HL-60 (cell line): ENCODE results near the gene DNASE1L1.

Source experiments
- DNase-seq, 2 experiments: peaks; one replicate each; pipeline ENCODE4 v3.0.0-alpha.2; 2010 to 2020; ENCODE audit warnings: low read depth in 1 of 2, low spot score in 1 of 2
- H3K27ac ChIP-seq: fragments of 250-450 bp; sonication (Bioruptor Pico); replicated peaks from 2 replicates; pipeline ENCODE4 v1.5.1; 2020; ENCODE audit warnings: mild to moderate bottlenecking, moderate library complexity
- H3K27me3 ChIP-seq: fragments of 250-450 bp; sonication (Bioruptor Pico); 2 replicates; pipeline ENCODE4 v1.5.1; 2021; ENCODE audit warnings: mild to moderate bottlenecking, moderate library complexity; ENCODE audit not compliant: insufficient read depth, poor library complexity, severe bottlenecking
- H3K4me3 ChIP-seq: replicated peaks from 2 replicates; pipeline ENCODE4 v1.5.1; 2011; ENCODE audit warnings: mild to moderate bottlenecking, control low read depth, low read length; ENCODE audit not compliant: insufficient read depth
- CTCF ChIP-seq: IDR thresholded peaks from one replicate; pipeline ENCODE4 v1.5.1; 2011; ENCODE audit warnings: low read length, control low read depth, inconsistent platforms; ENCODE audit not compliant: insufficient read depth
- GABPA ChIP-seq: IDR thresholded peaks from 2 replicates; pipeline ENCODE4 v1.6.1; 2012; ENCODE audit warnings: low read depth
- POLR2AphosphoS5 ChIP-seq: IDR thresholded peaks from 2 replicates; pipeline ENCODE4 v1.6.1; 2012; ENCODE audit warnings: low read depth
- REST ChIP-seq: IDR thresholded peaks from 2 replicates; pipeline ENCODE4 v1.6.1; 2012; ENCODE audit warnings: low read depth; ENCODE audit not compliant: insufficient replicate concordance
- SPI1 ChIP-seq: IDR thresholded peaks from 2 replicates; pipeline ENCODE4 v1.6.1; 2012; ENCODE audit warnings: low read depth, mild to moderate bottlenecking, borderline replicate concordance

DNASE1L1 gene

GRCh38 chrX:154452823-154453222 is 43.8 kb upstream of the DNASE1L1 start:
- no peak for DNase-seq
- H3K27ac ChIP-seq, result no peak overlapping the region
- H3K4me3 ChIP-seq, result no peak overlapping the region
- H3K27me3 ChIP-seq, result no peaks in the 10 kb centered on the region
- no peak for TF ChIP-seq GABPA
- no peak for TF ChIP-seq SPI1
- TF ChIP-seq POLR2AphosphoS5, result no peak
- no peak for TF ChIP-seq CTCF
- no peak for TF ChIP-seq REST

- H3K4me3 ChIP-seq, result no peak overlapping the region
- no peak overlapping the region for H3K27ac ChIP-seq
- DNase-seq, result no peak
- TF ChIP-seq POLR2AphosphoS5 (no peak), CTCF (no peak), REST (no peak), SPI1 (no peak), GABPA (no peak)
- H3K27me3 ChIP-seq, result no peaks in the 10 kb centered on the region
Measured at GRCh38 chrX:154450312-154450711, 41.3 kb upstream of the DNASE1L1 start.

GRCh38 chrX:154449618-154450017 is 40.6 kb upstream of the DNASE1L1 start:
- Histone ChIP-seq H3K27me3 (no peaks in the 10 kb centered on the region), H3K27ac (no peak overlapping the region), H3K4me3 (no peak overlapping the region)
- no peak for DNase-seq
- TF ChIP-seq CTCF (no peak), REST (no peak), POLR2AphosphoS5 (no peak), SPI1 (no peak), GABPA (no peak)
